Peyer's patch (tissue), 4 donors: ENCODE measurements around the gene MRPL10.

Source experiments
- CTCF ChIP-seq, 6 experiments: fragments of 450-650 bp in 4 of 6; fragments of 200-600 bp in 2 of 6; sonication (generic) in 1 of 6; IDR thresholded peaks; one replicate each; pipeline ENCODE4 v1.5.1; 2017 to 2019; ENCODE audit warnings: antibody characterized with exemption in 6 of 6, mild to moderate bottlenecking in 3 of 6, moderate library complexity in 1 of 6
- POLR2A ChIP-seq, 2 donors: fragments of 450-650 bp; IDR thresholded peaks; one replicate each; pipeline ENCODE4 v1.5.1; 2017; ENCODE audit warnings: antibody characterized with exemption in 2 of 2, mild to moderate bottlenecking in 2 of 2, moderate library complexity in 2 of 2

DNA sequence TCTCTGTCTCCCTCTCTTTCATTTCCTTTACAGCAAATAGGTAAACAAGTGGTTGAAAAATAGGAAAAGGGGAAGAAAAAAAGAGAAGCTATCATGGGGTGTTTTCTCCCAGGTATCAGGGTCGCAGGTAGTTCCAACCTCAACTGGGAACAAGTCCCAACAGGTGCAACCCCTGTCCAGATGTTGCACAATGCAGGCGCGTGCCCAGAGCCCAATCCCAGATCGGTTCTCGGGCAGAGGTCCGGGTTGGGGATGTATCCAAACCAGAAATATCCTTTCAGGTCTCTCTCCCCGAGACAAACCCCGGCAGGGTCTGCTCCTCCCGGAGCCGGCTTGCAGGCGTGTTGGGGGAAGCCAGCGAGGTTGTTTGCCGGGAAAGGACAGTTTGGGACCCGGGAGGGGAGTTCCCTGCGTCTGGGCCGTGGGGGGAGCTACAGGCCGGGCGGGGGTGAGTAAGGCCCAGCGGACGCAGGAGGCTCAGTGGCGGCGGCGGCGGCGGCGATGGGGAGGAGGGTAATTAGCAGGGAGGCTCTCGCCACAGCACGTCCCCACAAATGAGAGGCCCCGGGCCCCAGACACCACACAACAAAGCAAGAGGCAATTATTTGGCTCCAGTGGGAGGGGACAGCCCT lies 40.8 kb upstream of the MRPL10 start:
- TF ChIP-seq CTCF (IDR thresholded peaks at IDR 0.05), result no peak
- no peak for TF ChIP-seq POLR2A (IDR thresholded peaks at IDR 0.05)
